Cardiac muscle cell (in vitro differentiated cells and primary cell): ENCODE measurements around the gene MMUT. TPM values are rescaled to one million over a fixed set of nuclear protein-coding genes. Genes with fewer than 3 reads are reported as not detected.

ENCODE experiments used
- DNase-seq, 2 donors: peaks; one replicate each; pipeline versions ENCODE4 v3.0.0 to v3.0.0-alpha.2; 2010 to 2017; ENCODE audit warnings: low read depth in 1 of 2, low spot score in 1 of 2
- H3K27ac ChIP-seq: fragments of 200-600 bp; sonication (generic); 2 replicates; pipeline ENCODE4 v1.5.1; 2016
- H3K27me3 ChIP-seq: fragments of 200-600 bp; sonication (generic); 2 replicates; pipeline ENCODE4 v1.6.0; 2016; ENCODE audit warnings: control low read depth
- H3K36me3 ChIP-seq: fragments of 200-600 bp; sonication (generic); 2 replicates; pipeline ENCODE4 v1.5.1; 2016; ENCODE audit warnings: control low read depth
- H3K4me1 ChIP-seq: fragments of 200-600 bp; sonication (generic); 2 replicates; pipeline ENCODE4 v1.8.1; 2017; ENCODE audit warnings: low read depth, mild to moderate bottlenecking, mixed run types
- H3K4me3 ChIP-seq: fragments of 200-600 bp; sonication (generic); 2 replicates; pipeline ENCODE4 v1.5.1; 2016; ENCODE audit warnings: mild to moderate bottlenecking
- H3K9me3 ChIP-seq: fragments of 200-600 bp; sonication (generic); 2 replicates; pipeline ENCODE4 v1.5.1; 2017; ENCODE audit warnings: low read depth, mild to moderate bottlenecking, control low read depth
- polyA plus RNA-seq: library from polyadenylated mRNA; unstranded; fragments of >200 nt; fragmentation: Nextera tagmentation; extraction: Ambion mirVana; gene quantifications from 2 replicates; pipeline ENCODE4 v1.2.1, GENCODE V29; 2016
- total RNA-seq: library from RNA; depleted of rRNA; stranded (reverse); fragments of >200 nt; gene quantifications from 2 replicates; pipeline ENCODE4 v1.2.3, GENCODE V29; 2016
- TF ChIP-seq, protein P1 (sequence below): IDR thresholded peaks from 2 replicates; pipeline ENCODE4 v1.5.1; 2012; ENCODE audit warnings: low read depth, mild to moderate bottlenecking, low read length

MMUT gene
- total and polyA plus RNA-seq, 2 experiments from 2014 or later: 12.5 to 31.7 TPM

DNA sequence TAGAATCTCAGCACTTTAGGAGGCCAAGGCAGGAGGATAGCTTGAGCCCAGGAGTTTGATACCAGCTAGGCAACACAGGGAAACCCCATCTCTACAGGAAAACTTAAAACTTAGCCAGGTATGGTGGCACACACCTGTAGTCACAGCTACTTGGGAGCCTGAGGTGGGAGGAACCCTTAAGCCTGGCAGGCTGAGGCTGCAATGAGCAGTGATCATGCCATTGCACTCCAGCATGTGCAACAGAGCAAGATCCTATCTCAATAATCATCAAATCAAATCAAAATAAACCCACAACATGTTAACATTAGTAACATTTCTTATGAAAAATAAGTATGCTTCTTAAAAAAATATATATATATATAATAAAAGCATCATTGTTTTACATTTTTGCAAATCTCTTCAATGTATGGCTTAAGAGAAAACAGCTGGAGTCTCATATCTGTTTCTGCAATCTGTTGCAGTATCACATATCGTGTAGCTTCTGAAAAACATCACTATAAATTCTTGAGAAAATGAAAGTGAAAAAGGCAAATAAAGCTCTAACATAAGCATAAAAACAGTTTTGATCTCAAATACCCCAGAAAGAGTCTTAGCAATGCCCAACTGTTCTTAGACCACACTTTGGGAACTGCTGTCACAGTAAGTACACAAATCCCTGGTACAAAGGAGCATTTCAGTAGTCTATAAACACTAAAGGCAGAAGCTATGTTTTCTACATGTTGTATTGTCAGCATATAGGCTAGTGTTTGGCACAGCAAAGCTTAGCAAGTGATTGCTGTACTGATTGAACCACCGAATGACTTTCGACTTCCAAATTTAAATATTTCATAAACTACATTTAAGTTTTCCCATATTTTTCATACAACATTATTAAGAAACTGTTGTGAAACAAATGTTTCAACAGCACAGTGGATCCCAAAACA, 8.0 kb downstream of the MMUT start:
- Histone ChIP-seq H3K27ac (no peak overlapping the region), H3K4me3 (no peak overlapping the region), H3K27me3 (no peaks in the 10 kb centered on the region), H3K9me3 (no peaks in the 10 kb centered on the region), H3K36me3 (peaks cover 53% of the 10 kb centered on the region), H3K4me1 (no peaks in the 10 kb centered on the region)
- DNase-seq: no peak
- TF ChIP-seq, protein P1, sequence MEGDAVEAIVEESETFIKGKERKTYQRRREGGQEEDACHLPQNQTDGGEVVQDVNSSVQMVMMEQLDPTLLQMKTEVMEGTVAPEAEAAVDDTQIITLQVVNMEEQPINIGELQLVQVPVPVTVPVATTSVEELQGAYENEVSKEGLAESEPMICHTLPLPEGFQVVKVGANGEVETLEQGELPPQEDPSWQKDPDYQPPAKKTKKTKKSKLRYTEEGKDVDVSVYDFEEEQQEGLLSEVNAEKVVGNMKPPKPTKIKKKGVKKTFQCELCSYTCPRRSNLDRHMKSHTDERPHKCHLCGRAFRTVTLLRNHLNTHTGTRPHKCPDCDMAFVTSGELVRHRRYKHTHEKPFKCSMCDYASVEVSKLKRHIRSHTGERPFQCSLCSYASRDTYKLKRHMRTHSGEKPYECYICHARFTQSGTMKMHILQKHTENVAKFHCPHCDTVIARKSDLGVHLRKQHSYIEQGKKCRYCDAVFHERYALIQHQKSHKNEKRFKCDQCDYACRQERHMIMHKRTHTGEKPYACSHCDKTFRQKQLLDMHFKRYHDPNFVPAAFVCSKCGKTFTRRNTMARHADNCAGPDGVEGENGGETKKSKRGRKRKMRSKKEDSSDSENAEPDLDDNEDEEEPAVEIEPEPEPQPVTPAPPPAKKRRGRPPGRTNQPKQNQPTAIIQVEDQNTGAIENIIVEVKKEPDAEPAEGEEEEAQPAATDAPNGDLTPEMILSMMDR: no peak

DNA sequence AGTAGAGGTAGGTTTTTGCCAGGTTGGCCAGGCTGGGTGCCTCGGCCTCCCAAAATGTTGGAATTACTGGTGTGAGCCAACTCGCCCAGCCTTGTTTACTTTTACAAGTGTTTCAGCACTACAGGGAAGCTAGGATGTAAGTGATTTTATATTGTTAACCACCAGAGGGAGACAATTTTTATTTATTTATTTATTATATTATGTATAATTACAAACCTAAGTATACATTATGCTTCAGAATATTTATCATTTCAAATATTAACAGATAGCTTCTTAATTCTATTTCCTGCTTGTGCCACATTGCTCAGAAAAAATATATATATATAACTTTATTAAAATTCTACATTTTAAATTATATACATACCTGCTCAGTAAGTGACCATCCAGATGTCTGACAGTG, 9.8 kb downstream of the MMUT start:
- TF ChIP-seq, protein P1: peak; percentile 29
- Histone ChIP-seq H3K27me3 (no peaks in the 10 kb centered on the region), H3K36me3 (peaks cover 53% of the 10 kb centered on the region), H3K27ac (no peak overlapping the region), H3K9me3 (no peaks in the 10 kb centered on the region), H3K4me1 (no peaks in the 10 kb centered on the region), H3K4me3 (no peak overlapping the region)
- peak; percentile 3 to 14 for DNase-seq

DNA sequence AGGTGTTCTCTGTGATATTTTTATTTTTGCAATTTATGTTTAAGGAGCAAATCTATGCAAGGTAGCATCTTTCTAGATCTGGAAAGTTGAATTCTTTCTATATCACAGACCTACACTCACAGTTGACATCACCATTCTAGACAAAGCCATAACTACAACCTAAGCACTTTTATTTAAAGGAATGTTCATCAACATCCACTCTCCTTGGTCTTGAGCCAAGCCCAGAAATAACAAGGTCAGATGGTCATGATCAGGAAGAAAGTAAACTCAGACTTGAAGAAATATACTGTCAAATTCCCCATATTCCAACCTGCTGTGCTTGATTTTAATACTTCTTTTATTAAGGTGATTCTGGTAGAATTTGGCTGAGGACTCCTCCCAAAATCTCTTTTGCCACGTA, 32.2 kb downstream of the MMUT start:
- DNase-seq: no peak
- Histone ChIP-seq H3K4me1 (no peaks in the 10 kb centered on the region), H3K27me3 (no peaks in the 10 kb centered on the region), H3K27ac (no peak overlapping the region), H3K4me3 (no peak overlapping the region), H3K36me3 (peaks cover 35% of the 10 kb centered on the region), H3K9me3 (no peaks in the 10 kb centered on the region)
- TF ChIP-seq, protein P1: no peak

DNA sequence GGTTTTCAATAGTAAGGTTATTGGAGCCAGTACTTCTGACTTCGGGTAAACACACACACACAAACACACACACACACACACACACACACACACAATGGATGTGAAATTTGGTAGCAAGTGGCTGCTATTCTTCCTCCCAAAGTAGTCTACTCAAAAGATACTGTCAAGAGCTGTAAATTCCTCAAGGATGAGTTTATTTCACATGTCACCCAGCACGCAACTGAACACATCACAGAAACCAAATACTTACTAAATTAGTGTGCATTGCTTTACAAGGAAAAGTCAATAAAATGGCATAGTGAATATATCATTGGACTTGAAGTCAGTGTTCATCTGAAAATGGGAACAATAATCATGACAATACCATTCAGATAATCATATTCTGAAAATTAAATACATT, 32.9 kb downstream of the MMUT start:
- Histone ChIP-seq H3K27me3 (no peaks in the 10 kb centered on the region), H3K4me1 (no peaks in the 10 kb centered on the region), H3K36me3 (peaks cover 29% of the 10 kb centered on the region), H3K27ac (no peak overlapping the region), H3K4me3 (no peak overlapping the region), H3K9me3 (no peaks in the 10 kb centered on the region)
- TF ChIP-seq, protein P1: no peak
- DNase-seq: no peak

DNA sequence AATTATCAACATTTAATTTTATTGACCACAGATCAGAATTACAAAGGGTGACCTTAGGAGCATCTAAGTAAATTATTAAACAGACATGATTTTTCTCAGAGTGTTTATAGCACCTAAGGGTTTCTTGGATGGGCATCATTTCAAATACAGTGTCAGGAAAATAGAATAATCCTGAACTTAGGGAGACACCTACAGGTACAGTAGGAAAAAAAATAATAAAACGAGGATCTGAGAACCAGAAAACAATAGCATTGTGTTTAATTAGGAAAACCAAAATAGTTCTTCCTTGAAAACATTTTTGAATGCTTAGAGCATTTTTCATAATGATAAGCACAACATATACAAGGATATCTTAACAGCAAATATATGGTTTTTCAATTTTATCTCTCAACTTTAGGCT, 39.2 kb downstream of the MMUT start:
- peak in 1 of 2 donors; percentile 53 for DNase-seq
- no peaks in the 10 kb centered on the region for H3K9me3 ChIP-seq
- TF ChIP-seq, protein P1: peak; percentile 19

More for the DNA sequence above, 39.2 kb downstream of the MMUT start:
- Histone ChIP-seq H3K4me1 (no peaks in the 10 kb centered on the region), H3K27me3 (no peaks in the 10 kb centered on the region), H3K27ac (no peak overlapping the region), H3K36me3 (no peaks in the 10 kb centered on the region), H3K4me3 (no peak overlapping the region)
